ENCODE measurements around the gene WDR48.

Gene WDR48

DNA sequence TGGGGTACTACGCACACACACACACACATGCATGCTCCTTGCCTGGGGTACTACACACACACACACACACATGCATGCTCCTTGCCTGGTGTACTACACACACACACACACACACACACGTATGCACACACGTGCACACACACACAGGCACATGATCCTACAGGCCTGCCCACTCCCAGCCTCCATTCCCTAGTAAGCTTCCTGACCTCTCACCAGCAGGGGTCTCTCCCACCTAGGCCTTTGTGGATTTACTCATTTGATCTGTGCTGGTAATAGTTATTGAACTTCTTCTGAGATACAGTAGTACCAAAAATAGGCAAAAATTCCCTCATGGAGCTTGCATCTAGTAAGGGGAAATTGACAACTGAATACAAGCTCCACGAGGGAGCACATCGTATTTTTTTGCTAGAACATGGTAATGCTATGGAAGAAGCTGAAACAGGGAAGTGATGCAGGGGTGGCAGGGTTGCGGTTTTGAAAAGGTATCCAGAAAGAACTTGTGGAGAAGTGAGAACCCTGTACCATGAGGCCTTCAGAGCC, 74.8 kb downstream of the WDR48 start:
- no peak for DNase-seq

DNA sequence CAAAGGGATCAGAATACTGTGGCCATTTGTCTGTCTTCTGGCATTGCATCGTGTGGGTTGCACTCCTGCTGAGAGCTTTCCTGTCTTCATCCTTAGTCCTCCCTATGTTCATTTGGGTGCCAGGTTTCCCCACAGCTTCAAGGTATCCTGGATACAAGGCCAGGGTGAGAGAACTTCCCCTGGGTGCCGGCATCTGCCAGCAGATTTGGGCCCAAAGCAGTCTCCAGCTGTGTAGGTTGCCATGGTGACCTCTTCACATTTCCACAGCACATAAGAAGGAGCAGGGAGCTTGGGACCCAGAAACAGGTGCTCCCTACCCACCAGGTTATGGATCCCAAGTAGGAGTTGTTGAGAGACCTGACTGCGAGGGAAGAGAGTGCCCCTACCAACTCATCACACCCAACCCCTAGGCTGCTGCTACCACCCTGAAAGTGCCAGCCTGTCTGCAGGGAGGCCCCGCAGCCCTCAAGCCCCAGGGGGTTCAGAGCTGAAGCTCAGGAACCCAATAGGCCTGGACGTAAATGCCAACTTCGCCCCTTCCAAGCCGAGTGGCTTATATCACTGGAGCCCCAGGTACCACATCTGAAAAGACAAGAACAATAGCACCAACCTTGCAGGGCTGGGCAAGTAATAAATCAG, 75.6 kb downstream of the WDR48 start:
- no peak for DNase-seq

GRCh38 chr3:39127908-39128304, 76.1 kb downstream of the WDR48 start:
- no peak for DNase-seq

DNA sequence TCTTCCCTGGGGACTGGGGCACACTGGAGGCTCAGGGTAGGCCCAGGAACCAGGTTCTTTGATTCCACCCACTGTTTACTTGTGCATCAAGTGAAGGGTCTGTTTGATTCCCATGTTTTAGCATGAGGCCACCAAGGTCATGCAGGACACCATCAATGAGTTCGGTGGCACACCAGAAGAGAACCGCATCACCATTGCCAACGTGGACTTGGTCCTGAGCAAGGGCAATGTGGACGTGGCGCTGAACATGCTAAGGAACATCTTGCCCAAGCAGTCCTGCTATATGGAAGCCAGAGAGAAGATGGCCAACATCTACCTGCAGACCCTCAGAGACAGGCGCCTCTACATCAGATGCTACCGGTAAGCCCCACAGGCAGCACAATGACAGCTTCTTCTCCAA, 77.1 kb downstream of the WDR48 start:
- no peak for DNase-seq

- no peak for DNase-seq
Measured at GRCh38 chr3:39130026-39130425, 78.2 kb downstream of the WDR48 start.

DNA sequence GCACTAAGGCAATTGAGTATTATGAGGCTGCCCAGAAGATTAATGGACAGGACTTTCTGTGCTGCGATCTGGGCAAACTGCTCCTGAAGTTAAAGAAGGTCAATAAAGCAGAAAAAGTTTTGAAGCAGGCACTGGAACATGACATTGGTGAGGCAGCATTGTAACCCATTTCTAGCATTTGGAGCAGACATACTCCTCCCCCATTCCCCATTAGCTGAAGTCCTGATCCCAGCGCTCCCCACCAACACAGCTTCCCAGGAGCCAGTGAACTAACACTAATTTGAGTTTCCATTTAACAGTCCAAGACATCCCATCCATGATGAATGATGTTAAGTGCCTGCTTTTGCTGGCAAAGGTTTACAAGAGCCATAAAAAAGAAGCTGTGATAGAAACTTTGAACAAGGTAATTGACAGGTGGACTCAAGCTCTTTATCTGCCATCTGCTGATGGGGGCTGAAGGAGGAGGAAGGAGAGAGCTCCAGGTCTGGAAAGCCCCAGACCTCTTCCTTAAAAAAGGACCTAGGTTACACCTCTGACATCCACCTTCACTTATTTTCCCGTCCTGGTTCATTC, 79.0 kb downstream of the WDR48 start:
- DNase-seq = no peak

GRCh38 chr3:39132096-39133092, 80.6 kb downstream of the WDR48 start:
- no peak for DNase-seq

- no peak for DNase-seq
Measured at GRCh38 chr3:39133093-39133490, 81.3 kb downstream of the WDR48 start.

GRCh38 chr3:39133822-39134221, 82.0 kb downstream of the WDR48 start:
- DNase-seq = no peak

GRCh38 chr3:39134305-39134704, 82.5 kb downstream of the WDR48 start:
- no peak for DNase-seq

GRCh38 chr3:39135170-39135805, 83.5 kb downstream of the WDR48 start:
- no peak for DNase-seq

- no peak for DNase-seq
Measured at GRCh38 chr3:39136533-39137434, 85.0 kb downstream of the WDR48 start.

- DNase-seq = no peak
Measured at GRCh38 chr3:39137435-39137936, 85.7 kb downstream of the WDR48 start.

GRCh38 chr3:39137991-39138803, 86.4 kb downstream of the WDR48 start:
- no peak for DNase-seq

DNA sequence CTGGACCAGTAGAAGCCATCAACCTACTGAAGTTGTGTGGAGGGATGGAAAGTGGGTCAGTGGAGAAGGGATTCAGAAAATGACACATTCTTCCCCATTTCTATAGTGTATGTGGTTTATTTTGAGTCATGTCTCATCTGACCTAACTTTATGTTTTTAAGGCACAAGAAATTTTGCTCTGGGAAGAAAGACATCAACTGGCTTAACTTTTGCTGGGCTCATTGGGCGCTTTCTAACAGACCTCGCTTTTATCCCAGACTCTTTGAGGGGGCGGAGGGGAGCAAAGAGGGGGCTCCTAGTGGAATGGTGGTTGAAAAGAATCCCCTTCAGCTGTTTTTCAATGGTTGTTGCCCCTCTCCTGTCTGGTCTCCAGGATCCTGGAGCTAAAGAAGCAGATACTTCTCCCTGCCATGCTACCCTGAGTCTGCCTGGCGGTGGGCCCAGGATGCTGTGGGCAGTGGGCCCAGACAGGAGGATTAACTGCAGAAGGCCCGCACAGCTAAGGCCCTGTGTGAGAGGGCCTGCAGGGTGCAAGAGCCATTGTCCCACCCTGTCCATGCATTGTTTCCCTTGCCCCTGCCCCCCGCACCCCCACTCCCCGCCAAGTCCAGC, 87.1 kb downstream of the WDR48 start:
- no peak for DNase-seq

GRCh38 chr3:39139442-39139841, 87.6 kb downstream of the WDR48 start:
- DNase-seq = no peak

GRCh38 chr3:39140341-39140971, 88.6 kb downstream of the WDR48 start:
- DNase-seq = no peak

GRCh38 chr3:39141171-39141995, 89.6 kb downstream of the WDR48 start:
- no peak for DNase-seq

DNA sequence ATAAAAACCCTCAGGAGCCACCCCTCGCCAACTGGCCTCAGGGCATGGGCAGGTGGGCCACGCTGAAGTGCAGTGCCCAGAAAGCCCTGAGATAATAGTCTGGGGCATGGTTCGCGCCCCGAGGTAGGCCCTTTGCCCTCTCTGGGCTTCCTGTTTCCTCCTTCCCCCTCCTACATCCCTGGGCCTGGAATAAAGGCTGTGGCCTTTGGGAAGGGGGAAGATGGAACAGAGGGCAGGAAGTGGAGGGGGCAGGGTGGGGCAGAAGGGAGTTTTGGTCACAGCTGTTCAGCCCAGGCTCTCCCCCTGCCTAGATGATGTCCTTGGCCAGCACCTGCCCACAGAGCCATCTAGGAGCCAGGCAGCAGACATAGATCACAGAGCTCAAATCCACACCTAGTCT, 90.3 kb downstream of the WDR48 start:
- DNase-seq = no peak
